Heart left ventricle (tissue), 13 donors: Measurements from ENCODE around the gene ANKRD17.

Experiments
- POLR2A ChIP-seq, 2 donors: fragments of 450-650 bp; IDR thresholded peaks; one replicate each; pipeline ENCODE4 v1.6.1; 2017; ENCODE audit warnings: antibody characterized with exemption in 2 of 2, mild to moderate bottlenecking in 2 of 2, moderate library complexity in 2 of 2
- TF ChIP-seq, protein P1 (sequence below), 12 donors: fragments of 200-600 bp; sonication (generic) in 4 of 12; IDR thresholded peaks; one replicate each; pipeline versions ENCODE4 v1.5.0 to v1.8.0; 2018 to 2022; ENCODE audit warnings: antibody characterized with exemption in 12 of 12, mild to moderate bottlenecking in 5 of 12
- donor health status: ischemic (EF 13 %, LVEDD 7.1; RV severe dilation, severe dysfunction).
- donor health status: DM: no; HTN: yes; CAD: no.
- donor health status: DM: no; HTN: no; CAD: no.
- donor health status: ischemic (EF 25% LVEDD 6.9; RV normal size, moderate dysfunction).
- donor health status: ischemic (EF 25% LVEDD 5.7; RV mildly dilated, moderate dysfunction).
- donor health status: ischemic (EF 35%, LVEDD 5.7; RV mildly dilated, moderate dysfunction).
- donor health status: nonischemic (EF 11% LVEDD 7.7; RV severe dilation, severe dysfunction).
- donor health status: DM: yes; HTN: yes; CAD: no.
- donor health status: PGD.
- donor health status: ischemic (EF 29% LVEDD 5.4; RV normal size, mild dysfunction).
- donor health status: nonischemic (EF 23%, LVEDD 6.1; RV moderate dilation, normal function).

DNA sequence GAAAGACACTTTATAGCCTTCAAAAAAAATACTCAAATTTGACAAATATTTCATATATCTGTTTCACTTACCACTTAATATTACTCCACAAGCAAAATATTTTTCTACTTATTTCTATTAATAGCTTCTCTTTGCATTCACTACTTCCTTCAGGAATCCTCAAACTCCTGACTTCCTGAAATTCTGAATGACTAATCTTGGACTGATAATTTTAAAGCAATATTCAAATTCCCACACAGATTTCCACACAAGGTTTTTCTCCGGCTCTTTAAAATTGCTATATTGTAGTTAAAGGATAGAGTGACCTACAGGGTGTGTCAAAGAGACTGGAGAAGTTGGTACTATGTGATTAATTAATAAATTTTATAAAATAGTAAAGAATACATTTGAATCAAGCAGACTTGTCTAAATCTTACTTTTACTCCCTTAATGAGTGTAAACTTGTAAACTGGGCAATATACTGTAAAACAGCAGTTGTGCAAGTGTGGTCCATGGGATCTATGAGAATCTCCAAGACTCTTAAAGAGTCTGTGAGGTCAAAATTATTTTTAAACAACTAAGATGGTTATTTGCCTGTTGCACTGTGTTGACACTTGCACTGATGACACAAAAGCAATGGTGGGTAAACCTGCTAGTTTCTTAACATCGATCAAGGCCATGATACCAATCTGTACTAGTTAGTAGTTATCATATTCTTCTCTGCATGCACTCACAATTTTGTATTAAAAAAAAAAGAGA lies 44.5 kb downstream of the ANKRD17 start:
- no peak for TF ChIP-seq POLR2A (IDR thresholded peaks at IDR 0.05)
- TF ChIP-seq, protein P1, sequence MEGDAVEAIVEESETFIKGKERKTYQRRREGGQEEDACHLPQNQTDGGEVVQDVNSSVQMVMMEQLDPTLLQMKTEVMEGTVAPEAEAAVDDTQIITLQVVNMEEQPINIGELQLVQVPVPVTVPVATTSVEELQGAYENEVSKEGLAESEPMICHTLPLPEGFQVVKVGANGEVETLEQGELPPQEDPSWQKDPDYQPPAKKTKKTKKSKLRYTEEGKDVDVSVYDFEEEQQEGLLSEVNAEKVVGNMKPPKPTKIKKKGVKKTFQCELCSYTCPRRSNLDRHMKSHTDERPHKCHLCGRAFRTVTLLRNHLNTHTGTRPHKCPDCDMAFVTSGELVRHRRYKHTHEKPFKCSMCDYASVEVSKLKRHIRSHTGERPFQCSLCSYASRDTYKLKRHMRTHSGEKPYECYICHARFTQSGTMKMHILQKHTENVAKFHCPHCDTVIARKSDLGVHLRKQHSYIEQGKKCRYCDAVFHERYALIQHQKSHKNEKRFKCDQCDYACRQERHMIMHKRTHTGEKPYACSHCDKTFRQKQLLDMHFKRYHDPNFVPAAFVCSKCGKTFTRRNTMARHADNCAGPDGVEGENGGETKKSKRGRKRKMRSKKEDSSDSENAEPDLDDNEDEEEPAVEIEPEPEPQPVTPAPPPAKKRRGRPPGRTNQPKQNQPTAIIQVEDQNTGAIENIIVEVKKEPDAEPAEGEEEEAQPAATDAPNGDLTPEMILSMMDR (IDR thresholded peaks at IDR 0.05), result no peak
